Activated naive CD4-positive, alpha-beta T cell treated with anti-CD3 and anti-CD28 coated beads for 36 hours (primary cell): ENCODE data around the gene PKHD1. TPM values are rescaled to one million over a fixed set of nuclear protein-coding genes. Genes with fewer than 3 reads are reported as not detected.
"Not testable (repeated sequence)": the region's sequence is repeated elsewhere in the genome, so short reads cannot be mapped to it uniquely, and the experiment has no call there.

ENCODE experiments used
- CTCF ChIA-PET: fragments of 350-600 bp; sonication (Branson Sonifier 250); formaldehyde crosslinking; loops from one replicate; lab custom pipeline; 2021; ENCODE audit warnings: antibody characterized with exemption; lab: Charles Lee
- DNase-seq: peaks from one replicate; pipeline ENCODE4 v3.0.0-alpha.2; 2020
- H3K27ac Mint-ChIP-seq: one replicate; pipeline ENCODE4 v1.8.0; 2021; ENCODE audit warnings: mild to moderate bottlenecking, mixed read lengths
- H3K27me3 Mint-ChIP-seq: one replicate; pipeline ENCODE4 v1.8.0; 2021; ENCODE audit warnings: low read depth, mixed read lengths
- H3K36me3 Mint-ChIP-seq: one replicate; pipeline ENCODE4 v1.8.0; 2021; ENCODE audit warnings: low read depth, mixed read lengths
- H3K4me1 Mint-ChIP-seq: one replicate; pipeline ENCODE4 v1.8.0; 2021; ENCODE audit warnings: low read depth, mixed read lengths
- H3K4me3 Mint-ChIP-seq: one replicate; pipeline ENCODE4 v1.8.0; 2021; ENCODE audit warnings: mild to moderate bottlenecking, moderate library complexity, mixed read lengths
- H3K9me3 Mint-ChIP-seq: one replicate; pipeline ENCODE4 v1.8.0; 2021; ENCODE audit warnings: mixed read lengths
- intact Hi-C: fragments of 100-400 bp; cut with micrococcal nuclease; formaldehyde crosslinking; loops from one replicate; pipeline ENCODE4 v1.15.1; 2023
- total RNA-seq, 2 experiments: library from RNA; stranded (reverse); gene quantifications; one replicate each; pipeline ENCODE4 v1.2.3, GENCODE V29; 2021

PKHD1 gene
- total RNA-seq, 2 experiments from 2014 or later: not detected

- no peak for DNase-seq
- Mint-ChIP-seq H3K9me3 (no peaks in the 10 kb centered on the region), H3K27me3 (peaks cover 4% of the 10 kb centered on the region), H3K4me1 (no peaks in the 10 kb centered on the region), H3K27ac (no peak overlapping the region), H3K36me3 (no peaks in the 10 kb centered on the region), H3K4me3 (no peak overlapping the region)
- CTCF ChIA-PET: no interaction called here
- intact Hi-C loops: loop anchor here (10.0 kb wide), 1 partner anchor 378 kb away; no protein-coding TSS in a partner anchor
Observed at GRCh38 chr6:51856508-51856907, 230.9 kb downstream of the PKHD1 start.

DNA sequence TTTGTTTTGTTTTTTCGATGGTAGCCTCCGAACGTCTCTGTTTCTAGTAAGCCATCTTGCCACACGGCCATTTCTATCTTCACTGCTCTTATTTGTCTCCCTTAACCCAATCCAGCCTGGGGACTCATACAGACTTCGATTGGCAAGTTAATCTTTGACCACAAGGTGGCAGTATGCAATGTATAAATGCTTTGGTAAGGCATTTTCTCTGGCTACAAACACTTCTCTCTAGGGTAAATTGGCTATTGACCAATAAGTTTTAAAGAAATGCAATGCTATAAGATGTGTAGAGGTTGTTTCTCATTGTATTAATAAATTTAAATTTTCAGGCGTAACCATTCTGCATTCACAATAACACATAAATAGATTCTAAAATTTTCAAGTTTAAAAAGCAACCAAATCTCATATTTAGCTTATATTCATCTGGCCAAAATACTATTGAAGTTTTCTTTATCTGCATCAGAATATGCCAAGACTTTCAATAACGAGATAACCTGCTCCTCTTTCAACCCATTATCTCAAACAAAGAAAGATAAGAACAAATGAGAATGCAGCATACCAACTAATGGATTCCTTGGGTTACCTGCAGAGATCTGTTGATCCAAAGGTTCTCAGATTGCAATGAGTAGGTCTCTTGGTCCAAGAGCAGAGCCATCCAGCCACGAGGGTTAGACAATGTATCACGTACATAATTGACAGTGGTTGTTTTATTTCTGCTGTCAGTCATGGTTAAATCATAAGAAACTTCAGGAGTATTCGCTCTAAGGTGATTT lies 231.9 kb downstream of the PKHD1 start:
- DNase-seq: peak; percentile 27
- intact Hi-C loops: loop anchor here (1.0 to 10.0 kb wide), 5 partner anchors 104 to 1039 kb away; no protein-coding TSS in a partner anchor
- CTCF ChIA-PET: interaction anchor here (1.1 to 2.6 kb wide), 4 partner anchors 104 to 194 kb away, joined by 4 to 14 read pairs (median 4); no protein-coding TSS in a partner anchor
- no peak overlapping the region for H3K4me3 Mint-ChIP-seq
- no peaks in the 10 kb centered on the region for H3K4me1 Mint-ChIP-seq
- no peak overlapping the region for H3K27ac Mint-ChIP-seq
- H3K9me3 Mint-ChIP-seq: no peaks in the 10 kb centered on the region
- peaks cover 4% of the 10 kb centered on the region for H3K27me3 Mint-ChIP-seq
- no peaks in the 10 kb centered on the region for H3K36me3 Mint-ChIP-seq

DNA sequence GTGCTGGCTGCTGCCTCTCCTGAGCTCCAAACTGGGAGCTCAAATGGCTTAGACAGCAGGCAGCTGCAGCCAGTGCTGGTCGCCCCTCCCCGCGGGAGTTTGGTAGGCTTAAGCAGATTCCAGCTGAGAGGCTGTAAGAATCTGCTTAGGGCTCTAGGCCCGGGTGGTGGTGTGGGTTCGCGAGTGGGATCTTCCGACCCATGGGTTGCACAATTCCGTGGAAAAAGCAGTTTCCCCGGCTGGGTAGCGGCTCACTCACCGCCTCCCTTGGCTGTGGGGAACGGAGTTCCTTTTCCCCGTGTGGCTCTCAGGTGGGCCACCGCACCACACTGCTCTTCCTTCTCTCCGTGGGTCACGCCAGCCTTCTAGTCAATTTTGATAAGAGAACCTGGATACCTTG lies 232.5 kb downstream of the PKHD1 start:
- no peak for DNase-seq
- peaks cover 4% of the 10 kb centered on the region for H3K27me3 Mint-ChIP-seq
- H3K9me3 Mint-ChIP-seq: no peaks in the 10 kb centered on the region
- H3K4me3 Mint-ChIP-seq: no peak overlapping the region
- H3K36me3 Mint-ChIP-seq: no peaks in the 10 kb centered on the region
- H3K4me1 Mint-ChIP-seq: no peaks in the 10 kb centered on the region
- CTCF ChIA-PET: interaction anchor here (0.9 to 2.6 kb wide), 5 partner anchors 105 to 299 kb away, joined by 3 to 14 read pairs (median 4); no protein-coding TSS in a partner anchor
- no peak overlapping the region for H3K27ac Mint-ChIP-seq
- intact Hi-C loops: loop anchor here (1.0 to 10.0 kb wide), 5 partner anchors 104 to 1038 kb away; no protein-coding TSS in a partner anchor

DNA sequence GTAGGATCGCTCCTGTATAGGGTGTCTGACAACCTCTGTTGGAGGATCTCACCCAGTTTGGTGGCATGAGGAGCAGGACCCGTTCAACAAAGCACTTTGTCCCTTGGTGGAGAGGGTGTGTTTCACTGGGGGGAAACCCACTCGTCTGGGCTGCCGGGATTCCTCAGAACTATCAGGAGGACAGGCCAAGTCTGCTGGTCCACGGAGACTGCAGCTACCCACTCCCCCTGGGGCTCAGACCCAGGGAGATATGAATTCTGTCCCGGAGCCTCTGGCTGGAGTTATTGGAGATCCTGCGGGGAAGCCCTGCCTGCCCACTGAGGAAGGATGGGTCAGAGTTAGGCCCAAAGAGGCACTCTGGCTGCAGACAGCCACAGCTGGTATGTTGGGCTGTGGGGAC lies 233.1 kb downstream of the PKHD1 start:
- DNase-seq: no peak
- intact Hi-C loops: loop anchor here (2.0 to 10.0 kb wide), 2 partner anchors 380 to 1038 kb away; no protein-coding TSS in a partner anchor
- no peaks in the 10 kb centered on the region for H3K36me3 Mint-ChIP-seq
- no peak overlapping the region for H3K4me3 Mint-ChIP-seq
- H3K4me1 Mint-ChIP-seq: no peaks in the 10 kb centered on the region
- no peaks in the 10 kb centered on the region for H3K9me3 Mint-ChIP-seq
- peaks cover 4% of the 10 kb centered on the region for H3K27me3 Mint-ChIP-seq
- H3K27ac Mint-ChIP-seq: no peak overlapping the region
- CTCF ChIA-PET: interaction anchor here (0.9 to 2.6 kb wide), 5 partner anchors 105 to 300 kb away, joined by 3 to 14 read pairs (median 4); no protein-coding TSS in a partner anchor

GRCh38 chr6:51853109-51853508 lies 234.3 kb downstream of the PKHD1 start:
- H3K9me3 Mint-ChIP-seq, DNase-seq, H3K27ac Mint-ChIP-seq, H3K27me3 Mint-ChIP-seq, CTCF ChIA-PET, H3K4me1 Mint-ChIP-seq, H3K4me3 Mint-ChIP-seq, H3K36me3 Mint-ChIP-seq: not testable (repeated sequence)
- intact Hi-C loops: loop anchor here (10.0 kb wide), 1 partner anchor 382 kb away; no protein-coding TSS in a partner anchor

DNA sequence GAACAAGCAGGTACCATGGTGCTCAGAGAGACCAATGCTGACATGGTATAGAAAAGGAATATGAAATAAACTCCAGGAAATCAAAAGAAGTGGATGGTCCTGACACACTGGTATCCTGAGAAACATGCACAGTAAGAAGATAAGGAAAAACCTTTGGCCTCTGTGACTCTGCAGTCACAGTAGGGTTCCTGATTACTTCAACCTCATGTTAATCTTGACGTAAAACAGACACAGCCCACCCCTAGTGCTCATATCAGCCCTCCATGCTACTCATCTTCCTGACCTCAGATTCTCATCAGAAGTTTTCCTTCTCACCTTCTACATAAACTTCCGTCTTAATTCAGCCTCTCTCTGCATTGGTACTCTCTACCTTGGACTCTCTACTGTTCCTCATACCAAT lies 240.9 kb downstream of the PKHD1 start:
- no peaks in the 10 kb centered on the region for H3K9me3 Mint-ChIP-seq
- H3K4me3 Mint-ChIP-seq: no peak overlapping the region
- CTCF ChIA-PET: interaction anchor here (0.6 kb wide), 1 partner anchor 145 kb away, joined by 3 read pairs; no protein-coding TSS in a partner anchor
- no peak for DNase-seq
- no peak overlapping the region for H3K27ac Mint-ChIP-seq
- intact Hi-C loops: no loop called here
- H3K4me1 Mint-ChIP-seq: no peaks in the 10 kb centered on the region
- no peaks in the 10 kb centered on the region for H3K27me3 Mint-ChIP-seq
- no peaks in the 10 kb centered on the region for H3K36me3 Mint-ChIP-seq

GRCh38 chr6:51844336-51844735 lies 243.1 kb downstream of the PKHD1 start:
- Mint-ChIP-seq H3K27me3 (no peaks in the 10 kb centered on the region), H3K4me3 (no peak overlapping the region), H3K36me3 (no peaks in the 10 kb centered on the region), H3K4me1 (no peaks in the 10 kb centered on the region), H3K9me3 (no peaks in the 10 kb centered on the region), H3K27ac (no peak overlapping the region)
- CTCF ChIA-PET: no interaction called here
- no peak for DNase-seq
- intact Hi-C loops: no loop called here

DNA sequence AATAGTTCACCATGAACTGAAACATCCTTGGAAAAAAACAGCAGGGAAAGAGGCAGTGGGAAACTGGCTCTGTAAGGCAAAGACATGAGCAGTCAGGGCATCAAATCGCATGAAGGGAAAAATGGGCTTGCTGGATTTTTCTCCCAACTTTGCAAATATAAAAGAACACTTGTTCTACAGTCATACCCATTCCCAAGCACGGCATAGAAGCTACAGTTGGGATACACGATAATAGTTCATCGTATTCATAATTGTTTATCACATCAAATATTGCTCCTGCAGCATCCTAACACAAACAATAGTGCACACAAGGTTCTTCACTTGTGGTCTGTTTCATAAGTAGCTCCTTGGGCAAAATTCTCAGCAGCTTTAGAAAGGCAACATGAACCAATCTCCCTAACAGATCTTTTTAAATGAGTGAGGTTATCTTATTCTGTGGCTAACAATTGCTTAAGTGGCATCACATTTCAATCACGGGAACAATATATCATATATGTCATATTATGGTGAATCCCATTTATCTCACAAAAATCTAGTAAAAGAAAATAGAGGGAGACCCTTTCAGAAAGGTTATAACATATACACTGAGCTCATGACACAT lies 243.9 kb downstream of the PKHD1 start:
- no peak for DNase-seq
- CTCF ChIA-PET: no interaction called here
- no peaks in the 10 kb centered on the region for H3K4me1 Mint-ChIP-seq
- no peak overlapping the region for H3K4me3 Mint-ChIP-seq
- H3K27me3 Mint-ChIP-seq: no peaks in the 10 kb centered on the region
- intact Hi-C loops: no loop called here
- H3K9me3 Mint-ChIP-seq: no peaks in the 10 kb centered on the region
- no peaks in the 10 kb centered on the region for H3K36me3 Mint-ChIP-seq
- H3K27ac Mint-ChIP-seq: no peak overlapping the region

GRCh38 chr6:51842804-51843378 lies 244.5 kb downstream of the PKHD1 start:
- intact Hi-C loops: no loop called here
- Mint-ChIP-seq H3K4me1 (no peaks in the 10 kb centered on the region), H3K9me3 (no peaks in the 10 kb centered on the region), H3K27ac (no peak overlapping the region), H3K4me3 (no peak overlapping the region), H3K36me3 (no peaks in the 10 kb centered on the region), H3K27me3 (no peaks in the 10 kb centered on the region)
- CTCF ChIA-PET: no interaction called here
- DNase-seq: no peak

GRCh38 chr6:51842061-51842803 lies 245.2 kb downstream of the PKHD1 start:
- H3K36me3 Mint-ChIP-seq: no peaks in the 10 kb centered on the region
- no peak for DNase-seq
- no peaks in the 10 kb centered on the region for H3K27me3 Mint-ChIP-seq
- intact Hi-C loops: no loop called here
- H3K27ac Mint-ChIP-seq: no peak overlapping the region
- H3K4me1 Mint-ChIP-seq: no peaks in the 10 kb centered on the region
- no peak overlapping the region for H3K4me3 Mint-ChIP-seq
- no peaks in the 10 kb centered on the region for H3K9me3 Mint-ChIP-seq
- CTCF ChIA-PET: no interaction called here

DNA sequence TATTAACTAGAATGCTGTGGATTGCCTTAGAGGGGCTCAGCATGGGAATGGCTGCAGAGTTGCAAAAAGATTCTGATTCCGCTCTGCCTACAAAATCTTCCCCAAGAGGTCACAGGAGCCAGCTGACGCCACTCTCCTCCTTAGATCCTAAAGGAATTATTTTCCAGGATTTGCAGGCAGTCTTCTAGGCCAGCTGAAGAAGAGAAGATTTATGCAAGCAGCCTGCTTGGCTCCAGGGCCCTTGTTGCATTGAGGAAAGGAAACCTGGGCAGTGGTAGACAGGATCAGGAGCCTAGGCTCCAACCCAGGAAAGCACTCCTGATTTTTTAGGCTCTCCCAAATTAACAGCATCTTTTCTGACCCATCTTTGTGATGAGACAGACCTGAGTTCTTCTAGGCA lies 245.8 kb downstream of the PKHD1 start:
- Mint-ChIP-seq H3K4me1 (no peaks in the 10 kb centered on the region), H3K4me3 (no peak overlapping the region), H3K27ac (no peak overlapping the region), H3K9me3 (no peaks in the 10 kb centered on the region), H3K36me3 (no peaks in the 10 kb centered on the region), H3K27me3 (no peaks in the 10 kb centered on the region)
- CTCF ChIA-PET: no interaction called here
- intact Hi-C loops: no loop called here
- no peak for DNase-seq
